ENCODE data around the gene EFEMP1.
"Not testable (repeated sequence)": the region's sequence is repeated elsewhere in the genome, so short reads cannot be mapped to it uniquely, and the experiment has no call there.

EFEMP1 gene

DNA sequence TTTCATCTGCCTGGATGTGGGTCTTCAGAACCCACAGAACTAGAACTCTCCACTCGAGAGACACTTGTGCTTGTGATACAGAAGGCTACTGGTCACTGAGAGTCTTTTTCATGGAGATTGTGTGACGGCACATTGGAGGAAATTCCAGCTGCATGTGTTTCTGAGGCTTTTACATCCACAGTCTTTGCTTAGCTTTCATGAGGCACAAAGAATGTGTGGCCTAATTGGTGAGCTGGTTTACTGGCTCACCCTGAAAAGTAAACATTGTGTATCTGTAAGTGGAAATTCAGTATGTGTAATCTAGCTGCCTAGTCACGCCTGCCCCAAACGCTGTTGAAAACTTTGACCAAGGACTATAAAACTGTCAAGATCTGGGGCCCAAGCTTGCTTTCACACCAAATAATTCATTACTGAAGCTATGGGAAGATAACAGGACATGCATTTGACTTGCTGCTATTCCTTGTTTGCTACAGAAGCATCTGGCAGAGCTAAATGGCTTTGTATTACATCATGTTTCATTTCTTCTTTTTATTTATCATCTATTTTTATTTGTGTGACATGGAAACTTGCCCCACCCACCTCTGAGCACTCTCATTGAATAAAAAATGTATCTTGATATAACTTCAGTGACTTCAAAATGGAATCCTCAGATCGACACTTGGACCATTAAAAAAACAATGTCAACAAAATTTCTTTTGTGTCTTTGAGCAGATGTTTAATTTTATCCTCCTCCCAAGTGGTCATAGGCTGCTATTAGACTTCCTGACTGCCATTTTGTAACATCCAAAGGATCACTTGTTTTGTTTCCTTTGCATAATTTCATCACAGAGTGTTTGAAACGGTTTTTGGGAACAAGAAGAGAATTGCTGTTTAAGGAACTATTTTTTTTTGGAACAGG, 80.2 kb downstream of the EFEMP1 start:
- Mint-ChIP-seq H3K4me3 (no peak overlapping the region), H3K27me3 (no peaks in the 10 kb centered on the region), H3K27ac (ENCODE audit: low read depth) (no peak overlapping the region), H3K4me1 (no peaks in the 10 kb centered on the region), H3K9me3 (peaks cover 5% of the 10 kb centered on the region), H3K36me3 (ENCODE audit: insufficient read depth) (peaks cover 2% of the 10 kb centered on the region)
- ATAC-seq (replicated peaks; ENCODE audit: extremely low read depth, poor library complexity, severe bottlenecking) (no peak), DNase-seq (ENCODE audit: low spot score in 2 of 2) (no peak)

DNA sequence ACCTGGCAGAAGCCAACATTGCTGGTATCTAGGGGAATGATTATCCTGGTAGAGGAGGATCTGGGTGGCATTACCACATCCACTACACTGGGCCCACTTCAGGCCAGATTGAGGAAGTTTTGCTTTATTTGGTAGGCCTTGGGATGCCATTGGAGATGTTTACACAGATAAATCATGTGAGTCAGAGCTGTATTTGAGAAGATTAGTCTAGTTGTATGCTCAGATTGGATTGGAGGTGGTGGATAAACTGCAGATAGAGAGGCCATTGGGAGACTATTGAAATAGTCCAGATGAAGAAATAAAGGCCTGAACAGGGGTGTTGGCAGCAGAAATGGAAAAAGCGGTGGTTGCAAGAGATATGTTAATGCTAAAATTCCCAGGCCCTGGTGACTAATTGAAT, 81.5 kb downstream of the EFEMP1 start:
- Mint-ChIP-seq H3K4me1 (no peaks in the 10 kb centered on the region), H3K36me3 (ENCODE audit: insufficient read depth) (peaks cover 2% of the 10 kb centered on the region)

DNA sequence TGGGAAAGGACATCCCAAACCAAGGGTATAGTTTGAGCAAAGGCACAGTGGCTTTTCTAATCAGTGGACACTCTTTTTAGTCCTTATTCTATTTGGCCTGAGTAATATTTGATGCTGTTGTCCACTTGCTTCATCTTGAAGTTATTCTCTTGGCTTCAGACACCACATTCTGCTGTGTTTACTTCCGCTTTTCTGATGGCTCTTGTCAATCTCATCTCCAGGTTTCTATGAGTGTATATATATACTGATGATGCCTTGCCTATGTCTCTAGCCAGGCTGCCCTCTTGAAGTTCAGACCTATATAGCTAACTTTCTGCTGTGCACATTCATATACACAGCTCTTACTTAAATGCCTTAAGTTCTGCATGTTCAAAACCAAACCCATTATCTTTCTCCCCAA, 83.1 kb downstream of the EFEMP1 start:
- no peaks in the 10 kb centered on the region for H3K36me3 Mint-ChIP-seq (ENCODE audit: insufficient read depth)
- ATAC-seq (replicated peaks; ENCODE audit: extremely low read depth, poor library complexity, severe bottlenecking) (no peak), DNase-seq (ENCODE audit: low spot score in 2 of 2) (no peak)
- H3K27ac Mint-ChIP-seq (ENCODE audit: low read depth) = no peak overlapping the region
- H3K27me3 Mint-ChIP-seq = no peaks in the 10 kb centered on the region
- no peak overlapping the region for H3K4me3 Mint-ChIP-seq
- no peaks in the 10 kb centered on the region for H3K4me1 Mint-ChIP-seq
- peaks cover 10% of the 10 kb centered on the region for H3K9me3 Mint-ChIP-seq

More for the DNA sequence above, 81.5 kb downstream of the EFEMP1 start:
- Mint-ChIP-seq H3K4me3 (no peak overlapping the region), H3K27me3 (no peaks in the 10 kb centered on the region), H3K9me3 (peaks cover 5% of the 10 kb centered on the region), H3K27ac (ENCODE audit: low read depth) (no peak overlapping the region)
- DNase-seq (ENCODE audit: low spot score in 2 of 2) (no peak), ATAC-seq (replicated peaks; ENCODE audit: extremely low read depth, poor library complexity, severe bottlenecking) (no peak)

DNA sequence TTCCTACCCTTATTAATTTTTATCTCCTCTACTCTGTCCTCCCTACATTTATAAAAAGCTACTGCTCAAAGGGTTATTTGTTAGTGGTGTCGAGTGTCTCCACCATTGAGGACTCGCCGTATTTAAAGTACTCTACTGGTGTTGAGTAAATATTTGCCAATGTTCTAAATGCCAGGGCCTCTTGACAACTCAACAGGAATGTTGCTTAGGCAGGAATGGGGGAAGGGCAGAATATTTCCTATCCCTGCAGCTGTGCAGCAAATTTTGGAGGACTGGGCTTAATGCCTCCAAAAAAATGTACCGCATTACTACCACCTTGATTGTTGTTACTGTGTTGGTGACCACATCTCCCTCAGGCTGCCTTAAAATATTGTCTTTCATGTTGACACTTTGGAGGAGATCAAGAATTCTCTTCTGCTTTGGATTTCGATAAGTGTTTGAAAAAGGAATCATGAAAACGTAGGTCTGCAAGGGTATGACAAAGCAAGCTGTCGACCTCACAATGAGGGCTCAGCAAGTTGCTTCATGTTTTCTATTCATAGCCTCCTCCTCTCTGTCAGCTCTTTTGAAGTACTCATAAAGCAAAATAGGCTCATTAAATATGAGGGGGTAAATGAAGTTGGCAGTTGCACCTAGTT, 84.3 kb downstream of the EFEMP1 start:
- Mint-ChIP-seq H3K27me3 (no peaks in the 10 kb centered on the region), H3K4me3 (no peak overlapping the region), H3K4me1 (no peaks in the 10 kb centered on the region), H3K27ac (ENCODE audit: low read depth) (no peak overlapping the region), H3K36me3 (ENCODE audit: insufficient read depth) (no peaks in the 10 kb centered on the region), H3K9me3 (peaks cover 9% of the 10 kb centered on the region)
- DNase-seq (ENCODE audit: low spot score in 2 of 2) = no peak
- no peak for ATAC-seq (replicated peaks; ENCODE audit: extremely low read depth, poor library complexity, severe bottlenecking)

DNA sequence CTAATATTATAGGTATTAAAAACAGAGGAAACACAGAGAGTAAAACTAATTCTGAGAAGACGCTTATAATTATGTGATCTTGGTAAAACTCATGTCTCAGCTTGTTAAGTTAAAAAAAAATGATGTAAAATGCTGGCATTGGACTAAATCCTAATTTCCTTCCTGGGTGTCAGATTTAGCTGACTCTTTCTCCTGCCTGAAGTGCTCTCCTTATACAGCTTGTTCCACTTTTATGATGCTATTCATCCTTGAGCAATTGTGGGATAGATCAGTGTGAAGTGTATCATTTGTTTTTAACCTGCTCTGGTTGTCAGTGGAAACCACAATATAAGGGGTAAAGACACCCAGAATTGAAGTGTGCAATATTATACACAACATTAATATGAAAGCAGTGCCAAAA, 84.9 kb downstream of the EFEMP1 start:
- Mint-ChIP-seq H3K36me3 (ENCODE audit: insufficient read depth) (no peaks in the 10 kb centered on the region), H3K4me1 (no peaks in the 10 kb centered on the region), H3K27me3 (no peaks in the 10 kb centered on the region), H3K27ac (ENCODE audit: low read depth) (no peak overlapping the region), H3K4me3 (no peak overlapping the region), H3K9me3 (peaks cover 11% of the 10 kb centered on the region)
- no peak for ATAC-seq (replicated peaks; ENCODE audit: extremely low read depth, poor library complexity, severe bottlenecking)
- no peak for DNase-seq (ENCODE audit: low spot score in 2 of 2)

DNA sequence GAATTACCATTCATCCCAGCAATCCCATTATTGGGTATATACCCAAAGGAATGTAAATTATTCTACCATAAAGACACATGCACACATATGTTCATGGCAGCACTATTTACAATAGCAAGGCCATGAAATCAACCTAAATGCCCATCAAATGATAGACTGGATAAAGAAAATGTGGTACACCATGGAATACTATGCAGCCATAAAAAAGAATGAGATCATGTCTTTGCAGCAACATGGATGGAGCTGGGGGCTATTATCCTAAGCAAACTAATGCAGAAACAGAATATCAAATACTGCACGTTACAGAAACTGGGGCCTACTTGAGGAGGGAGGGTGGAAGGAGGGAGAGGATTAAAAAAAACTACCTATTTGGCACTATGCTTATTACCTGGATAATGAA, 85.5 kb downstream of the EFEMP1 start:
- DNase-seq (ENCODE audit: low spot score in 2 of 2); H3K36me3 Mint-ChIP-seq (ENCODE audit: insufficient read depth); H3K27ac Mint-ChIP-seq (ENCODE audit: low read depth); ATAC-seq (replicated peaks; ENCODE audit: extremely low read depth, poor library complexity, severe bottlenecking); H3K27me3 Mint-ChIP-seq; H3K4me3 Mint-ChIP-seq; H3K4me1 Mint-ChIP-seq: not testable (repeated sequence)
- peaks cover 11% of the 10 kb centered on the region for H3K9me3 Mint-ChIP-seq

DNA sequence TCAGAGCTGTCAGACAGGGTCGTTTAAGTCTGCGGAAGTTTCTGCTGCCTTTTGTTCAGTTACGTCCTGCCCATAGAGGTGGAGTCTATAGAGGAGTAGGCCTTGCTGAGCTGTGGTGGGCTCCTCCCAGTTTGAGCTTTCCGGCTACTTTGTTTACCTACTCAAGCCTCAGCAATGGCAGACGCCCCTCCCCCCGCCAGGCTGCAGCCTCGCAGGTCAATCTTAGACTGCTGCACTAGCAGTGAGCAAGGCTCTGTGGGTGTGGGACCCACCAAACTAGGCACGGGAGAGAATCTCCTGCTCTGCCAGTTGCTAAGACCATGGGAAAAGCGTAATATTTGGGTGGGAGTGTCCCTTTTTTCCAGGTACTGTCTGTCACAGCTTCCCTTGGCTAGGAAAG, 86.5 kb downstream of the EFEMP1 start:
- Mint-ChIP-seq H3K27me3 (no peaks in the 10 kb centered on the region), H3K4me3 (no peak overlapping the region), H3K36me3 (ENCODE audit: insufficient read depth) (no peaks in the 10 kb centered on the region), H3K27ac (ENCODE audit: low read depth) (no peak overlapping the region), H3K9me3 (peaks cover 11% of the 10 kb centered on the region), H3K4me1 (no peaks in the 10 kb centered on the region)
- no peak for ATAC-seq (replicated peaks; ENCODE audit: extremely low read depth, poor library complexity, severe bottlenecking)
- no peak for DNase-seq (ENCODE audit: low spot score in 2 of 2)

DNA sequence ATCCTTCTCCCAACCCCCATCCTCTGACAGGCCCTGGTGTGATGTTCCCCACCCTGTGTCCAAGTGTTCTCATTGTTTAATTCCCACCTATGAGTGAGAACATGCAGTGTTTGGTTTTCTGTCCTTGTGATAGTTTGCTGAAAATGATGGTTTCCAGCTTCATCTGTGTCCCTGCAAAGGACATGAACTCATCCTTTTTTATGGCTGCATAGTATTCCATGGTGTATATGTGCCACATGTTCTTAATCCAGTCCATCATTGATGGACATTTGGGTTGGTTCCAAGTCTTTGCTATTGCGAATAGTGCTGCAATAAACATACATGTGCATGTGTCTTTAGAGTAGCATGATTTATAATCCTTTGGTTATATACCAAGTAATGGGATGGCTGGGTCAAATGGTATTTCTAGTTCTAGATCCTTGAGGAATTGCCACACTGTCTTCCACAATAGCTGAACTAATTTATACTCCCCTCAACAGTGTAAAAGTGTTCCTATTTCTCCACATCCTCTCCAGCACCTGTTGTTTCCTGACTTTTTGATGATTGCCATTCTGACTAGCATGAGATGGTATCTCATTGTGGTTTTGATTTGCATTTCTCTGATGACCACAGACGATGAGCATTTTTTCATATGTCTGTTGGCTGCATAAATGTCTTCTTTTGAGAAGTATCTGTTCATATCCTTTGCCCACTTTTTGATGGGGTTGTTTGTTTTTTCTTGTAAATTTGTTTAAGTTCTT, 91.7 kb downstream of the EFEMP1 start:
- H3K4me3 Mint-ChIP-seq; H3K36me3 Mint-ChIP-seq (ENCODE audit: insufficient read depth); H3K27ac Mint-ChIP-seq (ENCODE audit: low read depth); DNase-seq (ENCODE audit: low spot score in 2 of 2); ATAC-seq (replicated peaks; ENCODE audit: extremely low read depth, poor library complexity, severe bottlenecking); H3K27me3 Mint-ChIP-seq; H3K4me1 Mint-ChIP-seq: not testable (repeated sequence)
- H3K9me3 Mint-ChIP-seq = peaks cover 11% of the 10 kb centered on the region

DNA sequence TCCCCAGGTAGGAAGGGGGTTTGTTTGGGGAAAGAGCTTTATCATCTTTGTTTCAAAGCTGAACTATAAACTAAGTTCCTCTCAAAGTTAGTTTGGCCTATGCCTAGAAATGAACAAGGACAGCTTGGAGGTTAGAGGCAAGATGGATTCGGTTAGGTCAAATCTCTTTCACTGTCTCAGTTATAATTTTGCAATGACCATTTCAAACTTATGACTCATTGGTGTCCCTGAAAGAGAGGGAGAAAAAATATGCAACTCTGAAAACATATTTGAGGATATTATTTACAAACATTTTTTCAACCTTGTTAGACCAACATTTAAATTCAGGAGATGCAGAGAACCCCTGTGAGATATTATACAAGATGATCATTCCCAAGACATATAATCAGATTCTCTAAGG, 95.7 kb downstream of the EFEMP1 start:
- ATAC-seq (replicated peaks; ENCODE audit: extremely low read depth, poor library complexity, severe bottlenecking) (no peak), DNase-seq (ENCODE audit: low spot score in 2 of 2) (no peak)
- H3K4me3 Mint-ChIP-seq = no peak overlapping the region
- H3K27ac Mint-ChIP-seq (ENCODE audit: low read depth) = no peak overlapping the region
- peaks cover 1% of the 10 kb centered on the region for H3K36me3 Mint-ChIP-seq (ENCODE audit: insufficient read depth)
- H3K4me1 Mint-ChIP-seq = no peaks in the 10 kb centered on the region
- no peaks in the 10 kb centered on the region for H3K27me3 Mint-ChIP-seq
- H3K9me3 Mint-ChIP-seq = no peaks in the 10 kb centered on the region

DNA sequence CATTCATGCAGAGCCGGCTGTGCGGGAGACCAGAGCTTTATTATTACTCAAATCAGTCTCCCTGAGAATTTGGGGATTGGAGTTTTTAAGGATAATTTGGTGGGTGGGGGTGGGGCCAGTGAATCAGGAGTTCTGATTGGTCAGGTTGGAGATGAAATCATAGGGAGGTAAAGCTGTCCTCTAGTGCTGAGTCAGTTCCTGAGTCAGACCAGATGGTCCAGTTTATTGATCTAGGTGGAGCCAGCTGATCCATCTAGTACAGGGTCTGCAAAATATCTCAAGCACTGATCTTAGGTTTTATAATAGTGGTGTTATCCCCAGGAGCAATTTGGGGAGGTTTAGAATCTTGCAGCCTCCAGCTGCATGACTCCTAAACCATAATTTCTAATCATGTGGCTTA, 96.2 kb downstream of the EFEMP1 start:
- H3K4me3 Mint-ChIP-seq; H3K9me3 Mint-ChIP-seq; H3K36me3 Mint-ChIP-seq (ENCODE audit: insufficient read depth); DNase-seq (ENCODE audit: low spot score in 2 of 2); H3K27ac Mint-ChIP-seq (ENCODE audit: low read depth); ATAC-seq (replicated peaks; ENCODE audit: extremely low read depth, poor library complexity, severe bottlenecking); H3K27me3 Mint-ChIP-seq; H3K4me1 Mint-ChIP-seq: not testable (repeated sequence)

DNA sequence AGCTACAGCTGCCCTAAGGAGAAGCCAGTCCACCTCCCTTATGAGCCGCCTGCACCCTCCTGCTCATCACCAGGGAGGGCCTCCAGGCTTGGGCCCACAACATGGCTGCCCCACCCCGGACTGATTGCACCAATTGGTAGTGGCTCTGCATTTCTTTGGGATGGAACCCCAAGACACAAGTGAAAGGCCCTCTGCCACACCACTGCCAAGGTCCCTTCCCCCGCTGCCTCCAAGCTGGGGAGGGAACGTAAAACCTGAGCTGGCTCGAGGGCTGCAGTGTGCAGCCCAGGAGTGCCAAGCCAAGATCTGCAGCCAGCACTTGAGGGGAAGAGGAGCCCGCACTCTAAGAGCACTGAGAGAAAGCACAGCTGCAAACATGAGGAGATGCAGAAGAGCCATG, 97.3 kb downstream of the EFEMP1 start:
- Mint-ChIP-seq H3K9me3 (no peaks in the 10 kb centered on the region), H3K4me3 (no peak overlapping the region), H3K36me3 (ENCODE audit: insufficient read depth) (peaks cover 2% of the 10 kb centered on the region), H3K27ac (ENCODE audit: low read depth) (no peak overlapping the region), H3K4me1 (no peaks in the 10 kb centered on the region), H3K27me3 (no peaks in the 10 kb centered on the region)
- ATAC-seq (replicated peaks; ENCODE audit: extremely low read depth, poor library complexity, severe bottlenecking) (no peak), DNase-seq (ENCODE audit: low spot score in 2 of 2) (no peak)

DNA sequence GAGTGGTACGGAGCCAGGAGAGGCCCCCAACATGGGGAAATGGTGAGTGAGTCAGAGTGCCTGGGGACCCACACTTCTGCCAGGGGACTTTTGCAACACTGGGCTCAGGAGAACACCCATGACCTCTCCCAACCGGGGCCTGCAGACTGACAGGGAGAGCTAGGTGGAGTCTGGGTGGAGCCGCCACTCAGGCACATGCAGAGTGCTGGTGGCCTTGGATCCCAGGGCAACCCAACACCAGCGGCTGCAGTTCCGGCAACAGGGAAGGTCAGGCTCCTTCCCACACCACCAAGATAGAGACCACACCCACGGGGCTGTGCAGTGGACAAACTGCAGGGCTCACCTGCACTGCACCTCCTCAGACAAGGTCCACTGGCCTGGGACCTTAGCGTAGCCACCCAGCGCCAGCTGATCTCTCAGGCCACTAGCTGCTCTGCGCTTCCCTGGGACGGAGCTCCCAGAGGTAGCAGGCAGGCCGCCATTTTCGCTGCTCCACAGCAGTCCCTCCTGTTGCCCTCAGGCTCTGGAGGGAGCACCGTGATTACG, 99.0 kb downstream of the EFEMP1 start:
- Mint-ChIP-seq H3K4me3 (no peak overlapping the region), H3K4me1 (no peaks in the 10 kb centered on the region), H3K36me3 (ENCODE audit: insufficient read depth) (peaks cover 2% of the 10 kb centered on the region), H3K27me3 (no peaks in the 10 kb centered on the region), H3K27ac (ENCODE audit: low read depth) (no peak overlapping the region), H3K9me3 (no peaks in the 10 kb centered on the region)
- no peak for ATAC-seq (replicated peaks; ENCODE audit: extremely low read depth, poor library complexity, severe bottlenecking)
- no peak for DNase-seq (ENCODE audit: low spot score in 2 of 2)
